Cardiac muscle cell (in vitro differentiated cells and primary cell): ENCODE data around the gene LRP1B. TPM values are rescaled to one million over a fixed set of nuclear protein-coding genes. Genes with fewer than 3 reads are reported as not detected.
A peak's percentile ranks its signal among the peaks of the same experiment; 100 is the strongest.

Experiments used
- DNase-seq, 2 donors: peaks; one replicate each; pipeline versions ENCODE4 v3.0.0 to v3.0.0-alpha.2; 2010 to 2017; ENCODE audit warnings: low read depth in 1 of 2, low spot score in 1 of 2
- H3K27ac ChIP-seq: fragments of 200-600 bp; sonication (generic); 2 replicates; pipeline ENCODE4 v1.5.1; 2016
- H3K27me3 ChIP-seq: fragments of 200-600 bp; sonication (generic); 2 replicates; pipeline ENCODE4 v1.6.0; 2016; ENCODE audit warnings: control low read depth
- H3K36me3 ChIP-seq: fragments of 200-600 bp; sonication (generic); 2 replicates; pipeline ENCODE4 v1.5.1; 2016; ENCODE audit warnings: control low read depth
- H3K4me1 ChIP-seq: fragments of 200-600 bp; sonication (generic); 2 replicates; pipeline ENCODE4 v1.8.1; 2017; ENCODE audit warnings: low read depth, mild to moderate bottlenecking, mixed run types
- H3K4me3 ChIP-seq: fragments of 200-600 bp; sonication (generic); 2 replicates; pipeline ENCODE4 v1.5.1; 2016; ENCODE audit warnings: mild to moderate bottlenecking
- H3K9me3 ChIP-seq: fragments of 200-600 bp; sonication (generic); 2 replicates; pipeline ENCODE4 v1.5.1; 2017; ENCODE audit warnings: low read depth, mild to moderate bottlenecking, control low read depth
- polyA plus RNA-seq: library from polyadenylated mRNA; unstranded; fragments of >200 nt; fragmentation: Nextera tagmentation; extraction: Ambion mirVana; gene quantifications from 2 replicates; pipeline ENCODE4 v1.2.1, GENCODE V29; 2016
- total RNA-seq: library from RNA; depleted of rRNA; stranded (reverse); fragments of >200 nt; gene quantifications from 2 replicates; pipeline ENCODE4 v1.2.3, GENCODE V29; 2016
- TF ChIP-seq, protein P1 (sequence below): IDR thresholded peaks from 2 replicates; pipeline ENCODE4 v1.5.1; 2012; ENCODE audit warnings: low read depth, mild to moderate bottlenecking, low read length

LRP1B gene
- total and polyA plus RNA-seq, 2 experiments from 2014 or later, result 1.2 to 2.5 TPM

DNA sequence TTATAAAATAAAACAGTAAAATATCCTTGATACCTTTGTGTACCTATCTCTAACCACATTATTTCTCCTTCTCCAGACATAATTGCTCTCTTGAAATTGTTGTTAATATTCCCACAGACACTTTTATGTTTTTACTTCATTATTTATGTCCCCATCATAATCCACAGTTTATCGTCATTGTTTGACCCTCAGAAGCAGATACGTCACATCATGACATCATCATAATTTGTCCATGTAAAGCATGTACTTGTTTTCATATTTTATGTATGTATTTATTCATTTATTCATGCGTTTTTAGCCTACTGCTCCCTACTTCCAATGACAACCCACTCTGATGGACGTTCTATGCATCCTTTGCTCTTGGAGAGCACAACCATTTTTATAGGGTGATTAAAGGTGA, 1943.7 kb downstream of the LRP1B start:
- H3K4me1 ChIP-seq, result no peaks in the 10 kb centered on the region
- no peaks in the 10 kb centered on the region for H3K27me3 ChIP-seq
- H3K27ac ChIP-seq, result no peak overlapping the region
- DNase-seq, result no peak
- H3K36me3 ChIP-seq, result no peaks in the 10 kb centered on the region
- no peak overlapping the region for H3K4me3 ChIP-seq
- H3K9me3 ChIP-seq, result no peaks in the 10 kb centered on the region
- TF ChIP-seq, protein P1, sequence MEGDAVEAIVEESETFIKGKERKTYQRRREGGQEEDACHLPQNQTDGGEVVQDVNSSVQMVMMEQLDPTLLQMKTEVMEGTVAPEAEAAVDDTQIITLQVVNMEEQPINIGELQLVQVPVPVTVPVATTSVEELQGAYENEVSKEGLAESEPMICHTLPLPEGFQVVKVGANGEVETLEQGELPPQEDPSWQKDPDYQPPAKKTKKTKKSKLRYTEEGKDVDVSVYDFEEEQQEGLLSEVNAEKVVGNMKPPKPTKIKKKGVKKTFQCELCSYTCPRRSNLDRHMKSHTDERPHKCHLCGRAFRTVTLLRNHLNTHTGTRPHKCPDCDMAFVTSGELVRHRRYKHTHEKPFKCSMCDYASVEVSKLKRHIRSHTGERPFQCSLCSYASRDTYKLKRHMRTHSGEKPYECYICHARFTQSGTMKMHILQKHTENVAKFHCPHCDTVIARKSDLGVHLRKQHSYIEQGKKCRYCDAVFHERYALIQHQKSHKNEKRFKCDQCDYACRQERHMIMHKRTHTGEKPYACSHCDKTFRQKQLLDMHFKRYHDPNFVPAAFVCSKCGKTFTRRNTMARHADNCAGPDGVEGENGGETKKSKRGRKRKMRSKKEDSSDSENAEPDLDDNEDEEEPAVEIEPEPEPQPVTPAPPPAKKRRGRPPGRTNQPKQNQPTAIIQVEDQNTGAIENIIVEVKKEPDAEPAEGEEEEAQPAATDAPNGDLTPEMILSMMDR, result no peak

DNA sequence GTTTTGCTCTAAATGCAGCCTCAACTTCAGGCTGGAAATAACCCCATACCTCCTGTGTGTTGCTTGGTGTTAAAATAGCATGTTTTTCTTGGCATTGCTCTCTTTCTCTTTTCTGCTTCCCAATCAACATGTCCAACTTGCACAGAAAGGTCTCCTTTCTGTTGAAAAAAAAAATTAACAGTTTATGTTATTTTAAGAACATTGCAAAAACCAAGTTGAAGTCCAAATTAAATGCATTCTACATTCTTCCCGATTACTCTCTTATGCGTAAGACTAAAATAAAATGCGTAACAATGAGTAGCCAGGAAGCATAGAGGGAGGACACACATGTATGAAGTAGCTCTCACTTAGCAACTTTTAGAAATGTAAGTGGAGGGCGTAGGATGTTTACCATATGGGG, 1944.5 kb downstream of the LRP1B start:
- Histone ChIP-seq H3K27me3 (no peaks in the 10 kb centered on the region), H3K4me3 (no peak overlapping the region), H3K9me3 (no peaks in the 10 kb centered on the region), H3K4me1 (no peaks in the 10 kb centered on the region), H3K27ac (no peak overlapping the region), H3K36me3 (no peaks in the 10 kb centered on the region)
- DNase-seq, result peak in 1 of 2 donors; percentile 24
- TF ChIP-seq, protein P1, result no peak

DNA sequence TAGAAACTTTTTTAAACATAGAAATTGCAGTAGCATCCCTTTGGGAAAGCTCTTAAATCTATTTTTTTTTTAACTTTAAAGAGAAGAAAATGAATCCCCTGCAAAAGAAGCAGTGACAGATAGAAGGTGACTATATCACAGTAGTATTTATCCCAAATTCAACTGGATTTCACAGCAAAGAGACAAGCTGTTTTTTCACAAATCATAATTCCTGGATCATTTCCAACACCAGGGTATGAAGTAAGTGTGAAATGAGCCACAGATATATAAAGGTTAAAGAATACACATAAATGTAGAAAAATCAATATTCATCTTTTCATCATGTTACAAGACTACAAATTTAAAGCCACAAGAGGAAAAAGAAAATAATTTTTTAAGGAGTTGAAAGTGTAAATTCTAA, 1945.7 kb downstream of the LRP1B start:
- Histone ChIP-seq H3K4me1 (no peaks in the 10 kb centered on the region), H3K9me3 (no peaks in the 10 kb centered on the region), H3K36me3 (no peaks in the 10 kb centered on the region), H3K27ac (no peak overlapping the region), H3K4me3 (no peak overlapping the region), H3K27me3 (no peaks in the 10 kb centered on the region)
- no peak for DNase-seq
- TF ChIP-seq, protein P1, result no peak

DNA sequence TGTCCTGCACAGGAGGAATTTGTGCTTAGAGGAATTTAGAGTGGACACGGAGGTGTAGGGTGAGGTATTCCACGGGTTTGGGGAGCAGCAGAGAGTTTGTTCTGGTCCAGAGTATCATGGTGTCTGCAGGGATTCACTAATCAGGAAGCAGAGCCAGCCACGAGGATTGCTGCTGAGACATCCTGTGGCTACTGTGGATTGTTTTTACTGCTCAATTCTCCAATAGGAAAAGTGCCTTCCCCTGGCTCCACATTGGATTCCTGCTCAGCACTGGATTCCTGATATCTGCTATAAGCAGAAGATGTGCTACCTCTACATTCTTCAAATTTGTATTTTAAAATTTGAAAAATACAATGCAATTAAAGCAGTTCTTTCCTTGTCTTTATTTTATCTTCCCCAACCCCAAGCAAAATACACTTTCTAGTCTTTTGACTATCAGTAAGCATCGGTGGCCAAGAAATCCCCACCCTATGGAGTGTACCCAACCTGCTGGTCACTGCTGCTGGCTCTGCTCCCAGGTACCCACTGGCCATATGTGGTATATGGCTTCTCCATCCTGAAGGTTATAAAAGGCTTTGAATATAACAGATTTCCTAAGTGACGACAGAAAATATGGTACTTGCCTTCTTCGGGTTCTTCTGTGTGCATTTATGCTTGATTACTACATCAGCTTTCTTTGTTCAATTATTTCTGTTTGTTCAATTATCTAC, 1947.6 kb downstream of the LRP1B start:
- Histone ChIP-seq H3K36me3 (no peaks in the 10 kb centered on the region), H3K4me3 (no peak overlapping the region), H3K27me3 (no peaks in the 10 kb centered on the region), H3K9me3 (no peaks in the 10 kb centered on the region), H3K4me1 (no peaks in the 10 kb centered on the region), H3K27ac (no peak overlapping the region)
- TF ChIP-seq, protein P1, result no peak
- DNase-seq, result no peak
